Right ventricle myocardium inferior (tissue), 1 donor: ENCODE data around the gene ST6GALNAC6. TPM values are rescaled to one million over a fixed set of nuclear protein-coding genes. Genes with fewer than 3 reads are reported as not detected.

Experiments used
- ATAC-seq: fragments of 200-7000 bp; cut with Tn5 transposase; one replicate; pipeline ENCODE4 v1.9.1; 2020; ENCODE audit warnings: mild to moderate bottlenecking, moderate library complexity
- DNase-seq: peaks from one replicate; pipeline ENCODE4 v3.0.0; 2021; ENCODE audit errors: missing footprints
- intact Hi-C: fragments of 100-400 bp; cut with DNase I; formaldehyde crosslinking; loops from one replicate; pipeline ENCODE4 v1.11.0; 2022
- total RNA-seq: library from RNA; stranded (reverse); fragmentation: NEBNext Ultra II Directional; extraction: Animal tissue kit (Norgen Biotek cat#: 25700); gene quantifications from one replicate; pipeline ENCODE4 v1.2.1, GENCODE V29; 2021
- donor health status: DM: no; HTN: yes; CAD: no; lungs with severe emphysema.

The ST6GALNAC6 gene
- total RNA-seq, 1 donor from 2014 or later = 43.3 TPM

- peak; percentile 67 for DNase-seq
- no peak for ATAC-seq
- intact Hi-C loops = no loop called here
Measured at GRCh38 chr9:127937056-127937387, 37.6 kb upstream of the ST6GALNAC6 start.

- DNase-seq (no peak), ATAC-seq (no peak)
- intact Hi-C loops = no loop called here
Measured at GRCh38 chr9:127936347-127936852, 37.0 kb upstream of the ST6GALNAC6 start.

GRCh38 chr9:127935765-127936221, 36.4 kb upstream of the ST6GALNAC6 start:
- DNase-seq (no peak), ATAC-seq (no peak)
- intact Hi-C loops = no loop called here

GRCh38 chr9:127934986-127935385, 35.6 kb upstream of the ST6GALNAC6 start:
- DNase-seq (no peak), ATAC-seq (no peak)
- intact Hi-C loops = no loop called here

GRCh38 chr9:127934248-127934647, 34.8 kb upstream of the ST6GALNAC6 start:
- intact Hi-C loops = no loop called here
- no peak for ATAC-seq
- DNase-seq = no peak

- intact Hi-C loops = no loop called here
- ATAC-seq (peak; percentile 5), DNase-seq (peak; percentile 56)
Measured at GRCh38 chr9:127931092-127931881, 31.9 kb upstream of the ST6GALNAC6 start.

GRCh38 chr9:127930231-127931091, 31.1 kb upstream of the ST6GALNAC6 start, which contains the start of gene PIP5KL1:
TSS of gene PIP5KL1 (minus strand) at chr9:127930777. CDS start at chr9:127930752, 25 bp downstream.
- intact Hi-C loops = no loop called here
- ATAC-seq = peak; percentile 87

GRCh38 chr9:127929625-127929979, 30.2 kb upstream of the ST6GALNAC6 start:
- ATAC-seq (no peak), DNase-seq (no peak)
- intact Hi-C loops = no loop called here

More at GRCh38 chr9:127930231-127931091, 31.1 kb upstream of the ST6GALNAC6 start, which contains the start of gene PIP5KL1:
- DNase-seq = peak; percentile 92

GRCh38 chr9:127928676-127929624, 29.5 kb upstream of the ST6GALNAC6 start:
- intact Hi-C loops = no loop called here
- no peak for ATAC-seq
- DNase-seq = peak; percentile 49

- intact Hi-C loops = no loop called here
- DNase-seq (peak; percentile 50), ATAC-seq (no peak)
Measured at GRCh38 chr9:127927988-127928675, 28.7 kb upstream of the ST6GALNAC6 start.

- DNase-seq (peak; percentile 57), ATAC-seq (no peak)
- intact Hi-C loops = no loop called here
Measured at GRCh38 chr9:127927201-127927987, 28.0 kb upstream of the ST6GALNAC6 start.

- intact Hi-C loops = no loop called here
- no peak for ATAC-seq
- DNase-seq = no peak
Measured at GRCh38 chr9:127926906-127927200, 27.4 kb upstream of the ST6GALNAC6 start.

GRCh38 chr9:127925959-127926905, 26.8 kb upstream of the ST6GALNAC6 start:
- DNase-seq (no peak), ATAC-seq (no peak)
- intact Hi-C loops = no loop called here

GRCh38 chr9:127924736-127925444, 25.5 kb upstream of the ST6GALNAC6 start:
- intact Hi-C loops = loop anchor here (5.0 kb wide), 1 partner anchor 418 kb away; no protein-coding TSS in a partner anchor
- no peak for ATAC-seq
- no peak for DNase-seq

GRCh38 chr9:127923771-127924170, 24.4 kb upstream of the ST6GALNAC6 start:
- no peak for DNase-seq
- ATAC-seq = no peak
- intact Hi-C loops = loop anchor here (5.0 kb wide), 1 partner anchor 416 kb away; no protein-coding TSS in a partner anchor

- intact Hi-C loops = loop anchor here (5.0 kb wide), 1 partner anchor 416 kb away; no protein-coding TSS in a partner anchor
- no peak for ATAC-seq
- DNase-seq = peak; percentile 73
Measured at GRCh38 chr9:127923046-127923445, 23.6 kb upstream of the ST6GALNAC6 start.
